Measurements from ENCODE around the gene TSPAN5.
A peak's percentile ranks its signal among the peaks of the same experiment; 100 is the strongest.
"Not testable (repeated sequence)": the region's sequence is repeated elsewhere in the genome, so short reads cannot be mapped to it uniquely, and the experiment has no call there.

The TSPAN5 gene

GRCh38 chr4:98658287-98659105 is at the start of gene TSPAN5:
TSPAN5 (minus strand) TSS chr4:98658611.
- DNase-seq (ENCODE audit: low read depth), result peak; percentile 74

- DNase-seq (ENCODE audit: low read depth), result no peak
These were observed 48.5 kb upstream of the TSPAN5 start for GRCh38 chr4:98706935-98707334.

- DNase-seq (ENCODE audit: low read depth), result no peak
These were observed 47.9 kb upstream of the TSPAN5 start for GRCh38 chr4:98706200-98706813.

GRCh38 chr4:98705586-98705985 is 47.2 kb upstream of the TSPAN5 start:
- DNase-seq (ENCODE audit: low read depth), result not testable (repeated sequence)

GRCh38 chr4:98700656-98701055 is 42.2 kb upstream of the TSPAN5 start:
- no peak for DNase-seq (ENCODE audit: low read depth)

GRCh38 chr4:98694076-98694475 is 35.7 kb upstream of the TSPAN5 start:
- DNase-seq (ENCODE audit: low read depth), result no peak

GRCh38 chr4:98692411-98692810 is 34.0 kb upstream of the TSPAN5 start:
- no peak for DNase-seq (ENCODE audit: low read depth)

- no peak for DNase-seq (ENCODE audit: low read depth)
These were observed 33.2 kb upstream of the TSPAN5 start for GRCh38 chr4:98691588-98691987.

- no peak for DNase-seq (ENCODE audit: low read depth)
These were observed 31.2 kb upstream of the TSPAN5 start for GRCh38 chr4:98689507-98690174.

GRCh38 chr4:98688411-98689290 is 30.2 kb upstream of the TSPAN5 start:
- DNase-seq (ENCODE audit: low read depth), result no peak

- no peak for DNase-seq (ENCODE audit: low read depth)
These were observed 29.5 kb upstream of the TSPAN5 start for GRCh38 chr4:98687876-98688275.

- no peak for DNase-seq (ENCODE audit: low read depth)
These were observed 28.4 kb upstream of the TSPAN5 start for GRCh38 chr4:98686847-98687246.

GRCh38 chr4:98686043-98686707 is 27.8 kb upstream of the TSPAN5 start:
- DNase-seq (ENCODE audit: low read depth), result no peak

- DNase-seq (ENCODE audit: low read depth), result no peak
These were observed 27.0 kb upstream of the TSPAN5 start for GRCh38 chr4:98685225-98686042.

- DNase-seq (ENCODE audit: low read depth), result no peak
These were observed 24.3 kb upstream of the TSPAN5 start for GRCh38 chr4:98682719-98683118.

GRCh38 chr4:98680806-98681205 is 22.4 kb upstream of the TSPAN5 start:
- DNase-seq (ENCODE audit: low read depth), result no peak

GRCh38 chr4:98679738-98680137 is 21.3 kb upstream of the TSPAN5 start:
- no peak for DNase-seq (ENCODE audit: low read depth)

- no peak for DNase-seq (ENCODE audit: low read depth)
These were observed 19.4 kb upstream of the TSPAN5 start for GRCh38 chr4:98677799-98678198.

- DNase-seq (ENCODE audit: low read depth), result no peak
These were observed 16.2 kb upstream of the TSPAN5 start for GRCh38 chr4:98674404-98675173.

- no peak for DNase-seq (ENCODE audit: low read depth)
These were observed 15.6 kb upstream of the TSPAN5 start for GRCh38 chr4:98673978-98674377.
